Activated CD4-positive, alpha-beta T cell treated with anti-CD3 and anti-CD28 coated beads, Interleukin-10, Interleukin-2, amounts not matched to agents 100 ng/mL and 50 ng/mL, durations not matched to agents 16 hours and 8 hours (primary cell): Measurements from ENCODE around the gene IQGAP3.
"Not testable (repeated sequence)": the region's sequence is repeated elsewhere in the genome, so short reads cannot be mapped to it uniquely, and the experiment has no call there.

ENCODE experiments used
- DNase-seq: peaks from one replicate; pipeline ENCODE4 v3.0.0-alpha.2; 2020

Gene IQGAP3

DNA sequence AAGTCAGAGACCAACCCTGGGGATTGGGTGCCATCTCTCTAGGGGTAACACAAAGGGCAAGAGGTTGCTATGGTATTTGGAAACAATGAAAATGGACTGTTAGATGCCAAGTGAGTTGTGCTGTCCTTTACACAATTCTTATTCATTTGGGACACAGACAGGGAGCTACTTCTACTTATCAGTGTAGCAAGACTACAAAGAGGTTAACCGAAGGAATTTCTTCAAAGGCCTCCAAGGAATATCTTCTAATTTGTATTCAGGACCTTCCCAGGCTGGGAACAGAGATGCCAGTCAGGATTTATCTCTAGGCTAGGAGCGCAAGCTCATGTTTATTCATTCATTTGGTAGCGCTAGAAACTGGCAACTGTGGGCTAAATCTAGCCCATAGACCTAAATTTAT lies 21.8 kb upstream of the IQGAP3 start:
- DNase-seq = no peak

DNA sequence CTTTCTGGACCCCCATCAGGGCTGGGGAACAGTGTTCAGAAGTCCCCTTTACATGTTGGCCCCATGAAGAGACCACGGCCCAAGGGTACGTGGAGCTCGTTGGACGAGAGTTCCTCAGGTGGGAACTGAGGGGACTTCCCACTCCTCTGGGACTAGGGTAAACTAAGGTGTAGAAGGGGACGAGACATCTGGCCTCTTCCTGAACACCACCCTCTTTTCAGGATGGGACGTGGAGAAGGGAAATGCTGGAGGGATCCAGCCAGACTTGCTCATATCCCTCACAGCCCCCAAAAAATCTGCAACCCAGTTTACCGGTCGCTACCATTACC lies 21.3 kb upstream of the IQGAP3 start:
- no peak for DNase-seq

DNA sequence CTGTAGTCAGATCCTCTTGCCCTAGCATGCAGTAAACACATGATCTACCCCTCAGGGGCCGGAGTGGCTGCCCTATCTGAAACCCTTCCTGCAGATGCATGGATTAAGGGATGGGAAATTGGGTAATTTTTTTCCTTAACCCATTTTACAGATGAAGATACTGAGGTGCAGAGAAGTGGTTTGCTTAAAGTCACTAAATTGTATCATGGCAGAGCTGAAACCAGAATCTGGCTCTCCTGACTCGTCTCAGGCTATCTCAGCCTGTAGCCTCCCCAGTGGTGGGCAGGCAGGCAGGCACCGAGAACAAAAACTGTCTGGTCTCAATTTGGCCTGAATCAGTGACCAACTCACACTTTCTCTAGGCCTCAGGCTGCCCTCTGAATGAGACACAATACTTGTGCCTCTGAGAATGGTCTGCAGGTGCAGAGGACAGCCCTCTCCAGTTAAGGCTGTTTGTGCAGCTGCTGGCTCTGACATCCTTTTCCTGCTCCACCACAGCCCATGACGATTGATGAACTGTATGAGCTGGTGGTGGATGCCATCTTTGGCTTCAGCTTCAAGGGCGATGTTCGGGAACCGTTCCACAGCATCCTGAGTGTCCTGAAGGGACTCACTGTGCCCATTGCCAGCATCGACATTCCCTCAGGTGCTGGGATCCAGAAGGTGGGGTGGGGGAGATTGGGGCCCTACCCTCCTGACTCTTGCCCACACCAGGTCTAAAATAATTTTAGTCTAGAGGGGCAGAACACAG lies 20.7 kb upstream of the IQGAP3 start:
- DNase-seq = no peak

DNA sequence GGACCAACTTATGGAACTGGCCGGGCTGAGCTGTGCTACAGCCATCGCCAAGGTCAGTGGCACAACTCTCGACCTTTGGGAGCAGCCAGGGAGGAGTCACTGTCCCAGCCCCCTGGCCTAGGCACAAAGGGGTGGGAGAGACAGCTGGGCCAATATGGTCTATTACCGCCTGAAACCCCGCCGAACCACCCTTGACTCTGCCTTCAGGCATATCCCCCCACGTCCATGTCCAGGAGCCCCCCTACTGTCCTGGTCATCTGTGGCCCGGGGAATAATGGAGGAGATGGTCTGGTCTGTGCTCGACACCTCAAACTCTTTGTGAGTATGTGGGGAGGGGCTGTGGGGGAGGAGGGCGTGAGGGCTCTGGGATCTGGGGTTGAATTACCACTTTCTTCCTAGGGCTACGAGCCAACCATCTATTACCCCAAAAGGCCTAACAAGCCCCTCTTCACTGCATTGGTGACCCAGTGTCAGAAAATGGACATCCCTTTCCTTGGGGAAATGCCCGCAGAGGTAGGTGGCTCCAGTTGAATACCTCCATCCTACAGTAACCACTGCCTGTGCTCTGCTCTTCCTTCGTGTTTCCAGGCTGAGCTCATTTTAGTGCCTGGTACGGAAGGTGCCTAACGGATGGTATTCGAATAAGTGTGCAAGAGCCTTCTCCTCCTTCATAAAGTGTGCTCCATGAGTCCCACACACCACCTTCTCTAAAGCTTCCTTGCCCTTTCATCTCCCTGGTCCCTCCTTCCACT lies 20.0 kb upstream of the IQGAP3 start:
- no peak for DNase-seq

DNA sequence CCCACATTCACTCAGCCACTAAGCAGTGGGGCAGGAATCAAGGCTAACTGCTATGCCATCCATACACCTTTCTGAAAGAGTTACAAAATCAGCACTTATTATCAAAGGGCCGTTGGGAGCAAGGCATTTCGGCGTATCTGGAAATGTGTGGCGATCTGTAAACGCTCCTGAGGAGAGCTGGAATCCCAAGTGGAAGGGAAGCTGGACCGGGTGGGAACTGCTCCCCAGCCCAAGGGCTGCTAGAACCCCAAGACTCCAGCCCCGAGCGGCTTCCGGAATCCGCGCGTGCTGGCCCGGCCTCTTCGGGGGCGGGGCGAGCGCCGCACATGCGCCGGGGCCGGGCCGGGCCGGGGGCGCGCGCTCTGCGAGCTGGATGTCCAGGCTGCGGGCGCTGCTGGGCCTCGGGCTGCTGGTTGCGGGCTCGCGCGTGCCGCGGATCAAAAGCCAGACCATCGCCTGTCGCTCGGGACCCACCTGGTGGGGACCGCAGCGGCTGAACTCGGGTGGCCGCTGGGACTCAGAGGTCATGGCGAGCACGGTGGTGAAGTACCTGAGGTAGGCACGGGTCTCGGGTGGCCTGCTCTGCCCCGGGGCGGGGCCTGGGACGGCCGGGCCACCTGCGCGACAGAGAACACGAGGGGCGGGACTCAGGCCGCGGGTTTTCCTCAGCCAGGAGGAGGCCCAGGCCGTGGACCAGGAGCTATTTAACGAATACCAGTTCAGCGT lies 19.2 kb upstream of the IQGAP3 start, which contains the start of gene NAXE:
NAXE (plus strand) TSS at position 345 of the 726 bp plus-strand sequence; CDS start at position 374, 29 bp downstream.
- peak; percentile 82 for DNase-seq

DNA sequence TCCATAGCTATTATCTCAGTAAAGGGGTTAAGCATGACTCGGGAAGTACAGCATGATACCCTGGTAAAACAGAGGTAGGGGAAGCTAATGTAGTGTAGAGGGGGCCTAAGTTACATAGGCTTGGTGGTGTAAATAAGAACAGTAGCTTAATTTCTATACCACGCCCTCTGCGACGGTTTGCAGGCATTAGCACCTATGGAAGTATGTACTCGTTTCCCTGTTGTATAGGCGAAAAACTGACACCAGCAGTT lies 18.7 kb upstream of the IQGAP3 start:
- no peak for DNase-seq

DNA sequence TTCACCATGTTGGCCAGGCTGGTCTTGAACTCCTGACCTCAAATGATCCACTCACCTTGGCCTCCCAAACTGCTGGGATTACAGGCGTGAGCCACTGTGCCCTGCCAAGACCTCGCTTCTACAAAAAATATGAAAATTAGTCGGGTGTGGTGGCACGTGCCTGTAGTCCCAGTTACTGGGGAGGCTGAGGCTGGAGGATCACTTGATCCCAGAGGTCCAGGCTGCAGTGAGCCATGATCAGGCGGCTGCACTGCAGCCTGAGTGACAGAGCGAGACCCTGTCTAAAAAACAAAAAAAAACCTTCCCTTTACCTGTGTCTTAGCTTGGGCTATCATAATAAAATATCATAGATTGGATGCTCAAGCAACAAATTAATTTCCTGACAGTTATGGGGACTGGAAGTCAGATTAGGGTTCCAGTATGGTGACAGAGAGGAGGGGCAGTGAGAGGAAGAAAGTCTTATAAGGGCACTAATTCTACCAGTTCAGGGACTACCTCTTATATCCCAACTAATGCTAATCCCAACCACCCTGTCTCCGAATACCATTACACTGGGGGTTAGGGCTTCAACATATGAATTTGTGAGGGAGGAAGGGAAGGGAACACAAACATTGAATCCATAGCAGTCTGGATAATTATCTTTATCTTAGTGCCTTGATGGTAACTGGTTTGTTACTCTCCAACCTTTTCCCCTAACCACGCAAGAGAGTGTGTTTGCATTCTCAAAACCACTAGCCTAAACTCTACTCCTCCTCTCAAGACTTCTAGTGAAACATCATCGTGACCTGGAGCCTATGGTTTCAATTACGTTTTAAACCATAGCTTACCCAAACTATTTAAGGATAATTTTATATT lies 18.2 kb upstream of the IQGAP3 start:
- no peak for DNase-seq

DNA sequence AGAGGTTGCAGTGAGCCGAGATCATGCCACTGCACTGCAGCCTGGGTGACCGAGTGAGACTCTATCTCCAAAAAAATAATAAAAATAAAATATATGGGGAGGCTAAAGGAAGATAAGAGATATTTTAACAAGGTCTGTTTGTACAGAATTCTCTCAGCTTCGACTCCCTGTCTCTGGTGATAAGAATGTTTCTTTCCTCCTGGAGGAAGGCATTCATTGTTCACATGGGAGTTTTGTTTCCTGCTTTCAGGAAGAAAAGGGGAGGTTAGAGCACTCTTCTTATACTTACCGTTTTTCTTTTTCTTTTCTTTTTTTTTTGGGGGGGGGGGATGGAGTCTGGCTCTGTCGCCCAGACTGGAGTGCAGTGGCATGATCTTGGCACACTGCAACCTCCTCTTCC lies 17.2 kb upstream of the IQGAP3 start:
- DNase-seq = no peak

DNA sequence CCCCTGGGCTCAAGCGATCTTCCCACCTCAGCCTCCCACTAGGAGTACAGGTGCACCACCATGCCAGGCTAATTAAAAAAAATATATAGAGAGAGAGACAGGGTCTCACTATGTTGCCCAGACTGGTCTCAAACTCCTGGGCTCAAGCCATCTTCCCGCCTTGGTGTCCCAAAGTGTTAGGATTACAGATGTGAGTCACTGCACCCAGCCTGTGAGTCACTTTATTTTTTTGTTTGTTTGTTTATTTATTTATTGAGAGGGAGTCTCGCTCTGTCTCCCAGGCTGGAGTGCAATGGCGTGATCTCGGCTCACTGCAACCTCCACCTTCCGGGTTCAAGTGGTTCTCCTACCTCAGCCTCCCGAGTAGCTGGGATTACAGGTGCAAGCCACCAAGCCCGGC lies 15.6 kb upstream of the IQGAP3 start:
- not testable (repeated sequence) for DNase-seq

DNA sequence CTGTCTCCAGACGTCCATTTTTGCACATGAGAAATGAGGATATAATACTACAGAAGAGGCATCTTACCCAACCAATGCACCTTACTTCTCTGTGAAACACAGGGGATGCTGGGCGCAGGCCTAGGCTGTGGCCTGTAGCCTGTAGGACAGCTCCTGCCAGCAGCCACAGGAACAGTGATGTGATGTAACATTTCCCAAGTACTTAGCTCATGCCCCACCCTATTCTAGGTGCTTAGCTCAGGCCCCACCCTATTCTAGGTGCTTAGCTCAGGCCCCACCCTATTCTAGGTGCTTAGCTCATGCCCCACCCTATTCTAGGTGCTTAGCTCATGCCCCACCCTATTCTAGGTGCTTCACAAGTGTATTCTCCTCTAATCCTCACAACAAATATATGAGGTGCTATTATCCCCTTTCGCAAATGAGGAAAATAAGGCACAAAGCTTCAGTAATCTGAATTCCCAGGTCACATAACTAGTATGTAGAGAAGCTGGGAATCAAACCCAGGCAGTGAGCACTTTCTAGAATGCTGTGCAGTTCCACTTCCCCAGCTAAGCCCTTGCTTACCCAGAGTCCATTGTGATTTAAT lies 14.6 kb upstream of the IQGAP3 start:
- no peak for DNase-seq

DNA sequence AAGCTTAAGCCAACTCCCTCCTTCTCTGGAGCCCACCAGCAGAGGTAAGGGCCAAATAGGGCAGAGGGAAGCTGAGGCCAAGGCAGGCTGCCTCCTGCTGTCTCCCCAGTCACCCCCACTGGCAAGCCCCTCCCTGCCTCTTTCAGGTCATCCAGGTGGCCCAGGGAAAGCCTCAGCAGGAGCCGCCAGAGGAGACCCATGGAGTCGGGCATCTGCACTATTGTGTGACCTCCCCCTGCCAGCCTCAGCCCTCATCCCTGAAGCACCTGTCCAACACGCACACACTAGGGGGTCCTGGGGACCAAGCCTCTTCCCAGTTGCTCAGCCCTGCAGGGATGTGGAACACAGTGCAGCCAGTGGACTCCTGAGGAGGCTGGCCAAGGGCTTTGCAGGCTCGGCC lies 14.0 kb upstream of the IQGAP3 start:
- no peak for DNase-seq

DNA sequence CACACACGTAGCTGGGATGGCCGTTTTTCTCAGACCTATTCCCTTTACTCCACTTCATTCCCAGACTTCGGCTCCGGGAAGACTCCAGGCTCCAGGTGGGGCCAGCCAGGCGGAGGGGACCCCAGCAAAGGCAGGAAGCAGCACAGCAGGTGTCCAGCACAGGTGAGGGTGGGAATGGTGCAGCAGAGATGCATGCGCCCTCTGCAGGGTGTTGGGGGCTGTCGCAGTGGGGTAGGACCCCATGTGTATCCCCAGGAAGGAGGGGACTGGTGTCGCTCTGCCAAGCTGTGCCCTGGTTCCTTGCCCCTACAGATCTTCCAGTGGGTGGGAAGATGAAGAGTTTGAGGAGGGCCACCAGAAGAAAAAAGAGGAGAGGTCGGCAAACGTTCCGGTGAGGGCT lies 12.4 kb upstream of the IQGAP3 start:
- no peak for DNase-seq

DNA sequence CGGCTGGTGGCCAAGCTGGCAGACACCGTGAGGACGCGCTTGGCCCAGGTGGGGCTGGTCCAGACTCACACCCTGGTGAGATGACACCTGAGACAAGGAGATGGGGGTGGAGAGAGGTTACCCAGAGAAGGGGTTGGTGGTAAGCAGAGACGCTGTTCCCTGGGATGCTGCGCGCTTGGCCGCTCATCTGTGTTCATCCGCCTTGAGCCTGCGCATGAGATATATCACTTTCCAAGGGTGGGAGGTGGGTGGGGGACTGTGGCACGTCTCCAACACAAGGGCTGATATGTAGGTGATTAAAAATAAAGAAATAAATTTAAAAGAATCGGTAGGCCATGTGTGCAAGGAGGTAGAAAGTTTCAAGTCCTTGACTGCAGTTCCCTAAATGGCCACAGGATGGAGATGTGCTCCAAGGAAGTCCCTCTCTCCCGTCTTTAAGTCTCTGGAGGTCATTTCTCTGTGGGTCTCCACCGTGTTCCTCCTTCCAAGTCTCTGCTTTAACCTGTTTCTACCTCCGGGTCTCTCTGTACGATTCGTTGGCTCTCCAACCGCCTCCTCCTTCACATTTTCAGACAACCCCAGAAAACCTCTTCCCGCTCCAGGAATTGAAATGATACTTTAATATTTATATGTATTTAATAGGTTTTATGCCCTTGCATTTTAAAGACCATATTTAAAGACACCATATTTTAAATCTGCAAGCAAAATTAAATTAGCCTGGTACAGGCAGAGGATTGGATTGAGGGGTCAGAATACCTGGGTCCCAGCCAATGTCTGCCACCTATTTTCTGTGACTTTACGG lies 11.7 kb upstream of the IQGAP3 start:
- peak; percentile 79 for DNase-seq

DNA sequence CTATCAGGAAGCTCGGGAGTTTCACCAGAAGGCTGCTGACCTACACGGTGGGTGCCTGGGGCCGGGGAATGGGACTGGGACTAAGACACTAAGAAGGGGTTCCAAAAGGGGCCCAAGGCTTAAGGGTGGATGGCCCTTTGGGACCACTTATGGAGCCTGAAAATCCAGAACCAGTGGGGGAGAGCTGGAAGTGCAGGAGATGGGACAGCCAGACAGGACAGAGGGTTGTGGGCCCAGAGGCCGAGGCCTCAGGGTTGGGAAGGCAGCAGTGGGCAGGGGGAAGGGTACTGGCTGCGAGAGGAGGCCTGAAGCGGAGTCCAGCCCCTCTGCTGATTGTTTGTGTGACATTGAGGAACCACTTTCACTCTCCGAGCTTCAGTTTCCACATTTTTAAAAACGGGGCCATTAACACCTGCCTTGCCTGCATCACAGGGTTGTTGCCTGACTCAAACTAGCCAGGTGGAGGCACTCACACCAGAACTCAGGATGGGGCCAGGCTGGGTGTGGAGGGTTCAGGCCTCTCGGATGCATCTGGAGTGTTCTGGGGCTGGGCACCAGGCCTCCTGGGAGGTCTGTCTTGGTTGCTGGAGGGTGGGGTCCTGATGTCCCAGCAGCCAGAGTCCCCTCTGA lies 10.1 kb upstream of the IQGAP3 start:
- peak; percentile 32 for DNase-seq

DNA sequence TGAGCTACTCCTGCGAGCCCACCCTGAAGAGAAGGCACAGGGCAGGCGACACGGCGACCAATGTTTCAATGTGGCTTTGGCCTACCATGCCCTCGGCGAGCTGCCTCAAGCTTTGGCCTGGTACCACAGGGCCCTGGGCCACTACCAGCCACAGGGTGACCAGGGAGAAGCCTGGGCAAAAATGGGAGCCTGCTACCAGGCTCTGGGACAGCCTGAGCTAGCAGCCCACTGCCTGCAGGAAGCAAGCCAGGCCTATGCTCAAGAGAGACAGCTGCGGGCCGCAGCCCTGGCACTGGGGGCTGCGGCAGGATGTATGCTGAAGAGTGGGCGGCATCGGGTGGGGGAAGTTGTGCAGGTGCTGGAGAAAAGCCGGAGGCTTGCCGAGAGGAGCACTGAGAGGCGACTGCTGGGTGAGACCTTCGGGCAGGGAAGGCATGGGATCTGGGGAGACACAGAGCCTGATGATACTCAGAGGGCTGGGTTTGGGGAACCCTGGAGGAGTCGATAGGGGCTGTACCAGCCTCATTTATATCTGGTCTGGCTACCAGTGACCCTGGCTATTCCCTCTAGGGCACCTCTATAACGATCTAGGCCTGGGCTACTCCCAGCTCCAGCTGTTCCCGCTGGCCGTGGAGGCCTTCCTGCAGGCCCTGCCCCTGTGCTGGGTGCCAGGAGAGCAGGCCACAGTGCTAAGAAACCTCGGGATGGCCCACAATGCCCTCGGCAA lies 9.5 kb upstream of the IQGAP3 start:
- no peak for DNase-seq

DNA sequence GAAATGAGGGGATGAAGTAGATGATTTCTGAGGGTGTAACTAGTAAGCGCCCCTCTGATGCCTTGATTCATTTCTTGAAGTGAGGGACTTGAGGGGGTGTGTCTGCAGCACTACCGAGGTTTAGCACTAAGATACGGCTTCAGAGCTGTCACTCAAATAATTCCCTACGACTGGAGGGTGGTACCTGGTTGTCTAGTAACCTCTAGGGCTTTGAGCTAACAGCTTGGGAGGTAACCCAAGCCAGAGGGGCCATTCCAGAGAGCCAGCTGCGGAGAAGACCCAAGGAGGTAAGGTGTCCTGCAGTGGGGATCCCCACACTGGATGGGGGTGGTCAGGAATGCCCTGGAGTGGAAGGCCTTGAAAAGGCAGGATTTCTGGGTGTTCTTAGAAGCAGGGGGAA lies 7.1 kb upstream of the IQGAP3 start, which contains the start of gene TTC24:
TTC24 (plus strand) TSS at position 252 of the 400 bp plus-strand sequence. CDS start 1,642 bp downstream, outside the sequence.
- no peak for DNase-seq

DNA sequence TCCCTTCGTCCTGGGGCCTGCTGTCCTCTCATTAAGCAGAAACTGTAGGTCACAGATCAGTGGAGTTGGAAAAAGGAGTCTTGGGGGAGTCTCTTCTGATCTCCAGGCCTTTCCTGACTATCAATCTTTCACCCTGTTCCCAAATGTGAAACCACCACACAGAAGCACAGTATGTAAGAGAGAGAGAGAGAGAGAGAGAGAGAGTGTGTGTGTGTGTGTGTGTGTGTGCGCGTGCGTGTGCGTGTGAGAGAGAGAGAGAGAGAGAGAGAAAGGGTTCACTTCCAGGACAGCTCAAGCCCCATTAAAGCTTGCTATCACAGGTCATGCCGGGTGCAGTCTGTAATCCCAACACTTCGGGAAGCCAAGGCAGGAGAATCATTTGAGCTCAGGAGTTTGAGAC lies 5.7 kb upstream of the IQGAP3 start:
- DNase-seq = no peak

DNA sequence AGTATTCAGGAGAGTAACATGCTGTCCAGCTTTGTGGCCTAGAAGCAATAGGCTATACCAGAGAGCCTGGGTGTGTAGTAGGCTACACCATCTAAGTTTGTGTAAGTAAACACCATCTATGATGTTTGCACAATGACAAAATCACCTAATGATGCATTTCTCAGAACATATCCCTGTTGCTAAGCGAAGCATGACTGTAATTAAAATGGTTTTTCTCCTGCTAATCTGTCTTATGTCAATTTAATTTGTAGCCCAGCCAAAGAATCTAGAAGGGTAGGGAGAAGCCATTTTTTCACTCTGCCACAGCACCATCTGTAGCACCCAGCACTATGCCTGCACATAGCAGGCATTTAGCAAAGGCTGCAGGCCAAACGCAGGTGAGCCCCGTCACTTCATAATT lies 5.2 kb upstream of the IQGAP3 start:
- no peak for DNase-seq

DNA sequence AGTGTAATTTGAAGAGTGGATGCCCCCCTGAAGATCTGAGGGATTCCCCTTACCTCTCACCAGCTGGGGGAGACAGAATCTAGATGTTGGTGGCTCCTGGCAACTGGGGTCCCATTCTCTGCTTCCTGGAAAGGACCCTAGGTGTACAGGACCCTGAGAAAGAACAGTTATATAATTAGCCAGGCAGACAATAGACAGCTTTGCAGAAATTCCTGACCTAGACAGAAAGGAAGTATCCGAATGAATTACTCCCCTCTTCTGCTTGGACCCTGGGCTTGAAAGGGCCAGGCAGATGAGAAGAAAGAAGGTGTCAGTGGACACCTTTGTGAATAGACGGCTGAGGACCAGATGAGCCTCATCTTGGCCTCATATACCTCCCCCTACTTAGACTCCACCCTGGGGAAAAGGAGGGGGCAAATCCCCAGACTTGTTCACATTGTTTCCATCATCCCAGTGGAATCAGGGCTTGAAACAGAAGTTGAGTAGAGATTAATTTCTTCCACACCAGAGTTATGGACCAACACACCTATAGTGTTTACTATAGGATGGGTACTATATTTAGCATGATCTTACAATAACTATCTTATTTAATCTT lies 1.8 kb upstream of the IQGAP3 start:
- DNase-seq = no peak

DNA sequence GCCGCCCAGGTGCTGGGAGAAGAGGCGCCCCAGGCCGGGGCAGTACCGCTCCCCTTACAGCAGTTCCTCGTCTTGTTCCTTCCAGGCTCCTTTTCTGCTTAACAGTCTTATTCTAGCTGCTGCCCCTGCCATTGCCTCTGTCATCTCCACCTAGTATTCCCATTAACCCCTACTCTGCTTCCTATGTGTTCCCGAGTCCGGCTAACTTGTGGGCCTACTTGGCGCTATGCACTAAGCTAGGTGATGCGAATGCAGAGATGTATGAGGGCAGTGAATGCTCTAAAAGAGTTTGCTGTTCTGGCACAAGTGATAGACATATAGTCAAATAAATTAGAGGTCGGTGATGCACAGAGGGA lies 276 bp upstream of the IQGAP3 start:
- DNase-seq = no peak
